ENCODE data around the gene EZR.

- TF ChIP-seq CTCF (conservative IDR thresholded peaks at IDR 0.05; ENCODE audit: low read length): no peak
- no peak for TF ChIP-seq EZH2phosphoT487 (IDR thresholded peaks at IDR 0.05; ENCODE audit: borderline replicate concordance, low read depth, low read length)
Measured at GRCh38 chr6:158769234-158769770, 49.9 kb downstream of the EZR start.

All from OCI-LY7 (cell line).